ENCODE measurements around the gene MGMT.

DNA sequence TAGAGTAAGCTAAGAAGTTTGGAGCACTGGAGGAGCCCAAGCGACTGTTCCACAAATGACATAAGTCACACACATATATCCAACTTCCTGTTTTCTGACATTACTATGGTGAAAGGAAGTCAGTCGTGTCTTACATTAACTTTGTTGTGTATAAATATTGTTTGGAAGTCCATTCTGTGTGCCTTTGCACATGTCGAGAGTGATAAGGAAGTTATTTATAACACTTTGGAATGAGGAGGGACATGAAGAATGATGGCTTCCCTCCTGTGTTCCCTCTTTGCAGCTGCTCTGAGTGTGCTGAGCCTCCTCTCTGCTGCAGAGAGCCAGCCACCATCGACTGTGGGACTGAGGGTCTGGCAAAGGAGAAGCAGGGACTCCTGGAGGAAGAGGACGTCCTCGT lies 40.4 kb upstream of the MGMT start:
- TF ChIP-seq CTCF (conservative IDR thresholded peaks at IDR 0.05; ENCODE audit: low read depth in 2 of 2) (no peak), POLR2AphosphoS5 (IDR thresholded peaks at IDR 0.05; ENCODE audit: low read depth) (no peak), REST (IDR thresholded peaks at IDR 0.05; ENCODE audit: unreplicated experiment) (no peak), JUNB (IDR thresholded peaks at IDR 0.05; ENCODE audit: unreplicated experiment) (no peak), EZH2phosphoT487 (IDR thresholded peaks at IDR 0.05; ENCODE audit: unreplicated experiment) (no peak), EZH2 (IDR thresholded peaks at IDR 0.05; ENCODE audit: low read depth, unreplicated experiment) (no peak), ZNF331 (CRISPR knock-in tag; IDR thresholded peaks at IDR 0.05; ENCODE audit: low read depth) (no peak), CREB1 (CRISPR knock-in tag; IDR thresholded peaks at IDR 0.05; ENCODE audit: low read depth) (no peak), STAT1 (IDR thresholded peaks at IDR 0.05; ENCODE audit: unreplicated experiment) (no peak), NANOG (IDR thresholded peaks at IDR 0.05; ENCODE audit: borderline replicate concordance) (no peak)
- TF ChIP-seq, protein P1, sequence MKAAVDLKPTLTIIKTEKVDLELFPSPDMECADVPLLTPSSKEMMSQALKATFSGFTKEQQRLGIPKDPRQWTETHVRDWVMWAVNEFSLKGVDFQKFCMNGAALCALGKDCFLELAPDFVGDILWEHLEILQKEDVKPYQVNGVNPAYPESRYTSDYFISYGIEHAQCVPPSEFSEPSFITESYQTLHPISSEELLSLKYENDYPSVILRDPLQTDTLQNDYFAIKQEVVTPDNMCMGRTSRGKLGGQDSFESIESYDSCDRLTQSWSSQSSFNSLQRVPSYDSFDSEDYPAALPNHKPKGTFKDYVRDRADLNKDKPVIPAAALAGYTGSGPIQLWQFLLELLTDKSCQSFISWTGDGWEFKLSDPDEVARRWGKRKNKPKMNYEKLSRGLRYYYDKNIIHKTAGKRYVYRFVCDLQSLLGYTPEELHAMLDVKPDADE (IDR thresholded peaks at IDR 0.05) = no peak
